Type B pancreatic cell (in vitro differentiated cells): Measurements from ENCODE around the gene ASRGL1. TPM values are rescaled to one million over a fixed set of nuclear protein-coding genes. Genes with fewer than 3 reads are reported as not detected.
A peak's percentile ranks its signal among the peaks of the same experiment; 100 is the strongest.

Experiments
- DNase-seq: peaks from one replicate; pipeline ENCODE4 v3.0.0; 2021; ENCODE audit warnings: mixed read lengths; ENCODE audit not compliant: unreplicated experiment; ENCODE audit errors: extremely low spot score
- H3K27ac Mint-ChIP-seq: 2 replicates; pipeline ENCODE4 v1.8.0; 2021; ENCODE audit warnings: mild to moderate bottlenecking, mixed read lengths
- H3K27me3 Mint-ChIP-seq: 2 replicates; pipeline ENCODE4 v1.8.0; 2021; ENCODE audit warnings: mixed read lengths
- H3K36me3 Mint-ChIP-seq: 2 replicates; pipeline ENCODE4 v1.8.0; 2021; ENCODE audit warnings: mixed read lengths
- H3K4me1 Mint-ChIP-seq: one replicate; pipeline ENCODE4 v1.8.0; 2021; ENCODE audit warnings: mixed read lengths; ENCODE audit not compliant: unreplicated experiment
- H3K4me3 Mint-ChIP-seq: 2 replicates; pipeline ENCODE4 v1.8.0; 2021; ENCODE audit warnings: mild to moderate bottlenecking, mixed read lengths
- H3K9me3 Mint-ChIP-seq: 2 replicates; pipeline ENCODE4 v1.8.0; 2021; ENCODE audit warnings: mixed read lengths
- CTCF ChIP-seq: fragments of 200-600 bp; sonication (generic); conservative IDR thresholded peaks from 2 replicates; pipeline ENCODE4 v1.5.0; 2021; ENCODE audit warnings: antibody characterized with exemption, mild to moderate bottlenecking
- total RNA-seq: library from RNA; stranded (reverse); gene quantifications from 2 replicates; pipeline ENCODE4 v1.2.1, GENCODE V29; 2021; ENCODE audit warnings: low replicate concordance

ASRGL1 gene
- total RNA-seq, 1 donor from 2014 or later = 48.0 TPM

- Mint-ChIP-seq H3K4me1 (peaks cover 35% of the 10 kb centered on the region), H3K27me3 (peaks cover 8% of the 10 kb centered on the region), H3K36me3 (no peaks in the 10 kb centered on the region), H3K27ac (no peak overlapping the region), H3K4me3 (no peak overlapping the region), H3K9me3 (no peaks in the 10 kb centered on the region)
- no peak for DNase-seq
- TF ChIP-seq CTCF = no peak
These were observed 84.7 kb downstream of the ASRGL1 start for GRCh38 chr11:62421996-62422395.

GRCh38 chr11:62423012-62423411 is 85.8 kb downstream of the ASRGL1 start:
- peak overlapping the region; percentile 71 for H3K27ac Mint-ChIP-seq
- H3K36me3 Mint-ChIP-seq = no peaks in the 10 kb centered on the region
- H3K9me3 Mint-ChIP-seq = no peaks in the 10 kb centered on the region
- TF ChIP-seq CTCF = no peak
- DNase-seq = no peak
- peaks cover 40% of the 10 kb centered on the region for H3K4me1 Mint-ChIP-seq
- peaks cover 8% of the 10 kb centered on the region for H3K27me3 Mint-ChIP-seq
- peak overlapping the region; percentile 38 for H3K4me3 Mint-ChIP-seq

GRCh38 chr11:62427630-62428233 is 90.5 kb downstream of the ASRGL1 start:
- no peaks in the 10 kb centered on the region for H3K36me3 Mint-ChIP-seq
- H3K27ac Mint-ChIP-seq = peak overlapping the region; percentile 82
- peaks cover 47% of the 10 kb centered on the region for H3K4me1 Mint-ChIP-seq
- no peaks in the 10 kb centered on the region for H3K9me3 Mint-ChIP-seq
- TF ChIP-seq CTCF = no peak
- H3K4me3 Mint-ChIP-seq = no peak overlapping the region
- peaks cover 6% of the 10 kb centered on the region for H3K27me3 Mint-ChIP-seq
- no peak for DNase-seq

- no peak for TF ChIP-seq CTCF
- H3K36me3 Mint-ChIP-seq = no peaks in the 10 kb centered on the region
- no peaks in the 10 kb centered on the region for H3K9me3 Mint-ChIP-seq
- H3K4me3 Mint-ChIP-seq = no peak overlapping the region
- DNase-seq = no peak
- no peaks in the 10 kb centered on the region for H3K27me3 Mint-ChIP-seq
- H3K4me1 Mint-ChIP-seq = peaks cover 41% of the 10 kb centered on the region
- peak overlapping the region; percentile 10 for H3K27ac Mint-ChIP-seq
These were observed 91.8 kb downstream of the ASRGL1 start for GRCh38 chr11:62428871-62429560.

GRCh38 chr11:62430425-62430824 is 93.2 kb downstream of the ASRGL1 start:
- DNase-seq = no peak
- peaks cover 46% of the 10 kb centered on the region for H3K4me1 Mint-ChIP-seq
- no peak overlapping the region for H3K4me3 Mint-ChIP-seq
- no peaks in the 10 kb centered on the region for H3K27me3 Mint-ChIP-seq
- no peak overlapping the region for H3K27ac Mint-ChIP-seq
- no peak for TF ChIP-seq CTCF
- H3K36me3 Mint-ChIP-seq = no peaks in the 10 kb centered on the region
- H3K9me3 Mint-ChIP-seq = no peaks in the 10 kb centered on the region
